HepG2 (cell line): ENCODE results near the gene ILRUN. TPM values are rescaled to one million over a fixed set of nuclear protein-coding genes. Genes with fewer than 3 reads are reported as not detected.

ENCODE experiments used
- ATAC-seq: fragments of 200-7000 bp; cut with Tn5 transposase; 3 replicates; pipeline ENCODE4 v1.9.1; 2020; ENCODE audit warnings: mild to moderate bottlenecking, moderate library complexity
- BruUV-seq: library from RNA; stranded (reverse); fragments of 400-500 nt; replicated peaks from 2 replicates; lab custom pipeline; 2021; lab: Mats Ljungman, UMichigan
- CTCF ChIA-PET: fragments of 300-600 bp; formaldehyde crosslinking; extraction: SDS; loops from one replicate; lab custom pipeline; 2021; ENCODE audit warnings: low total read pairs, inconsistent platforms, low intra/inter-chr PET ratio; lab: Yijun Ruan, JAX
- POLR2A ChIA-PET: fragments of 350-600 bp; sonication (Branson Sonifier 250); formaldehyde crosslinking; loops from one replicate; lab custom pipeline; 2020; ENCODE audit warnings: antibody characterized with exemption, inconsistent platforms; lab: Yijun Ruan, JAX
- DNase-seq: peaks from one replicate; pipeline ENCODE4 v3.0.0-alpha.2; 2015; ENCODE audit warnings: low spot score
- FAIRE-seq: peaks from 3 replicates; lab custom pipeline; 2011; peaks lifted over from hg19 to GRCh38; lab: Jason Lieb, UNC
- H2AFZ ChIP-seq: one replicate; pipeline ENCODE4 v1.6.1; 2011; ENCODE audit warnings: low read length, inconsistent platforms
- H3K27ac ChIP-seq: fragments of 300-600 bp; 3 replicates; pipeline ENCODE4 v1.8.0; 2011; ENCODE audit warnings: mixed run types, mild to moderate bottlenecking, mixed read lengths, low read length, inconsistent platforms; ENCODE audit not compliant: insufficient read depth; ENCODE audit errors: extremely low read length
- H3K27me3 ChIP-seq, 2 experiments: fragments of 200-600 bp in 1 of 2; 2 replicates in 1 of 2; 3 replicates in 1 of 2; pipeline versions ENCODE4 v1.6.0 to v1.8.0; 2011; ENCODE audit warnings: low read length in 2 of 2, mild to moderate bottlenecking in 2 of 2, moderate library complexity in 2 of 2, inconsistent platforms in 1 of 2; ENCODE audit not compliant: insufficient read depth in 2 of 2, control insufficient read depth in 1 of 2
- H3K36me3 ChIP-seq, 2 experiments: fragments of 200-600 bp in 1 of 2; replicated peaks in 1 of 2; 2 replicates in 1 of 2; 3 replicates in 1 of 2; pipeline versions ENCODE4 v1.5.1 to v1.8.0; 2011; ENCODE audit warnings: low read length in 2 of 2, inconsistent platforms in 1 of 2; ENCODE audit not compliant: insufficient read depth in 2 of 2, control insufficient read depth in 1 of 2
- H3K4me1 ChIP-seq: 2 replicates; pipeline ENCODE4 v1.5.1; 2012; ENCODE audit warnings: low read length, inconsistent platforms; ENCODE audit not compliant: insufficient read depth
- H3K4me2 ChIP-seq: 2 replicates; pipeline ENCODE4 v1.6.0; 2011; ENCODE audit warnings: low read depth, low read length, inconsistent platforms
- H3K4me3 ChIP-seq, 3 experiments: fragments of 200-600 bp in 1 of 3; sonication (generic), shearing (Covaris generic) in 1 of 3; replicated peaks in 1 of 3; 2 replicates each; pipeline ENCODE4 v1.5.1; 2011 to 2016; ENCODE audit warnings: low read length in 3 of 3, inconsistent platforms in 2 of 3, low read depth in 2 of 3, mild to moderate bottlenecking in 2 of 3, control low read depth in 1 of 3, mixed read lengths in 1 of 3; ENCODE audit not compliant: insufficient read depth in 1 of 3
- H3K79me2 ChIP-seq: one replicate; pipeline ENCODE4 v1.6.1; 2011; ENCODE audit warnings: low read length, inconsistent platforms; ENCODE audit not compliant: insufficient read depth
- H3K9ac ChIP-seq: 2 replicates; pipeline ENCODE4 v1.6.0; 2011; ENCODE audit warnings: mild to moderate bottlenecking, low read depth, low read length, inconsistent platforms; ENCODE audit not compliant: insufficient read depth
- H3K9me3 ChIP-seq: 2 replicates; pipeline ENCODE4 v1.5.1; 2012; ENCODE audit warnings: mild to moderate bottlenecking, low read length
- H4K20me1 ChIP-seq: 2 replicates; pipeline ENCODE4 v1.6.0; 2011; ENCODE audit warnings: inconsistent platforms, mild to moderate bottlenecking, low read length, moderate library complexity; ENCODE audit not compliant: insufficient read depth
- EP300 ChIP-seq, 3 experiments: sonication (generic) in 1 of 3; formaldehyde crosslinking in 1 of 3; IDR thresholded peaks; 2 replicates each; pipeline versions ENCODE4 v1.5.1 to v1.6.1; 2011 to 2020; ENCODE audit warnings: low read depth in 2 of 3, low read length in 2 of 3, borderline replicate concordance in 1 of 3, improper control_type of control experiment in 1 of 3, mild to moderate bottlenecking in 1 of 3, missing genetic modification reagents in 1 of 3, moderate library complexity in 1 of 3
- REXO4 ChIP-seq: sonication (generic); formaldehyde crosslinking; IDR thresholded peaks from 2 replicates; pipeline ENCODE4 v1.8.0; 2022; ENCODE audit warnings: missing genetic modification reagents, mild to moderate bottlenecking, borderline replicate concordance
- TFE3 ChIP-seq: IDR thresholded peaks from 2 replicates; pipeline ENCODE4 v1.6.1; 2016
- TGIF2 ChIP-seq: IDR thresholded peaks from 2 replicates; pipeline ENCODE4 v1.6.1; 2016; ENCODE audit warnings: control low read depth, missing compliant biosample characterization
- ZNF775 ChIP-seq: sonication (generic); formaldehyde crosslinking; IDR thresholded peaks from 2 replicates; pipeline ENCODE4 v1.4.0; 2020; ENCODE audit warnings: missing genetic modification reagents, mild to moderate bottlenecking, moderate library complexity, borderline replicate concordance
- ZNF780A ChIP-seq: sonication (generic); formaldehyde crosslinking; IDR thresholded peaks from 2 replicates; pipeline ENCODE4 v1.8.0; 2022; ENCODE audit warnings: mild to moderate bottlenecking, missing genetic modification reagents, moderate library complexity
- WGBS: methylation state at CpG from one replicate; pipeline ENCODE4 v1.1.6; 2017; ENCODE audit warnings: low lambda C conversion rate; 5-methylcytosine and 5-hydroxymethylcytosine counted together
- in situ Hi-C: cut with HindIII; loops from 2 replicates; pipeline ENCODE4 v1.10.0; 2017; ENCODE audit warnings: low pct_unique_long_range_greater_than_20kb; ENCODE audit not compliant: extremely low pct_ligation_motif_present
- intact Hi-C: fragments of 100-400 bp; cut with micrococcal nuclease; formaldehyde crosslinking; loops from one replicate; pipeline ENCODE4 v1.10.0; 2022; ENCODE audit not compliant: unreplicated experiment
- polyA plus RNA-seq, 8 experiments: library from polyadenylated mRNA; depleted of rRNA in 3 of 8; stranded (reverse) in 7 of 8; unstranded in 1 of 8; fragments of >200 nt; fragmentation: Illumina TruSeq in 4 of 8; extraction: Trizol in 4 of 8; gene quantifications; 2 replicates each; pipeline versions ENCODE4 v1.2.1 to v1.2.3, GENCODE V29; 2011 to 2016; ENCODE audit warnings: low read depth in 4 of 8, missing spikeins in 1 of 8, mixed read lengths in 1 of 8; ENCODE audit not compliant: insufficient read depth in 1 of 8
- total RNA-seq, 5 experiments: library from RNA; depleted of rRNA; stranded (reverse); fragments of >200 nt; fragmentation: Illumina TruSeq; extraction: Trizol; gene quantifications; 2 replicates each; pipeline ENCODE4 v1.2.3, GENCODE V29; 2016; ENCODE audit warnings: low read depth in 1 of 5
- TF ChIP-seq, protein P1 (sequence below): sonication (generic); formaldehyde crosslinking; IDR thresholded peaks from 2 replicates; pipeline ENCODE4 v1.8.0; 2022; ENCODE audit warnings: mild to moderate bottlenecking, missing genetic modification reagents, moderate library complexity

The ILRUN gene
- total and polyA plus RNA-seq, 2 of the 13 experiments (the other 11 are each of a cell fraction or from before 2014, with no cell fraction given): 45.5 to 66.6 TPM

GRCh38 chr6:34684919-34685318 is 11.6 kb downstream of the ILRUN start:
- Histone ChIP-seq H4K20me1 (peaks cover 19% of the 10 kb centered on the region; the same call in 1 of the 2 replicates), H3K4me1 (peaks cover 52% of the 10 kb centered on the region), H3K9ac (peak overlapping the region; percentile 17; the same call in 1 of the 2 replicates), H3K4me3 (no peak overlapping the region), H3K4me2 (0 out of 2 replicates have a peak overlapping the region, but pooled peaks have one; percentile 8), H3K79me2 (peaks cover 91% of the 10 kb centered on the region), H2AFZ (no peak overlapping the region), H3K27me3 (no peaks in the 10 kb centered on the region), H3K9me3 (no peaks in the 10 kb centered on the region), H3K36me3 (peaks cover 1 to 10% of the 10 kb centered on the region in 2 experiments; a peak in 2 of 5 replicates), H3K27ac (peak overlapping the region; percentile 28)
- no TSS peak for BruUV-seq
- no peak for TF ChIP-seq TGIF2
- TF ChIP-seq REXO4 (CRISPR knock-in tag): no peak
- TF ChIP-seq ZNF775 (CRISPR knock-in tag): no peak
- no peak for TF ChIP-seq ZNF780A (CRISPR knock-in tag)
- TF ChIP-seq EP300 (IDR thresholded peaks at IDR 0.05; ENCODE audit: low read depth in 2 of 2, low read length in 2 of 2): no peak
- TF ChIP-seq EP300 (CRISPR knock-in tag; IDR thresholded peaks at IDR 0.05; ENCODE audit: borderline replicate concordance): no peak
- TF ChIP-seq TFE3: no peak
- TF ChIP-seq, protein P1, sequence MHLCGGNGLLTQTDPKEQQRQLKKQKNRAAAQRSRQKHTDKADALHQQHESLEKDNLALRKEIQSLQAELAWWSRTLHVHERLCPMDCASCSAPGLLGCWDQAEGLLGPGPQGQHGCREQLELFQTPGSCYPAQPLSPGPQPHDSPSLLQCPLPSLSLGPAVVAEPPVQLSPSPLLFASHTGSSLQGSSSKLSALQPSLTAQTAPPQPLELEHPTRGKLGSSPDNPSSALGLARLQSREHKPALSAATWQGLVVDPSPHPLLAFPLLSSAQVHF (CRISPR knock-in tag): no peak
- in situ Hi-C loops: no loop called here
- FAIRE-seq: no peak
- no peak for DNase-seq
- ChIA-PET CTCF (no interaction called here), POLR2A (no interaction called here)
- WGBS: 64% methylated on average over 2 of the region's 2 CpGs
- intact Hi-C loops: no loop called here
- ATAC-seq: no peak
